ENCODE results near the gene PRR20C.
"Not testable (repeated sequence)": the region's sequence is repeated elsewhere in the genome, so short reads cannot be mapped to it uniquely, and the experiment has no call there.

Gene PRR20C

GRCh38 chr13:57166897-57167296 lies 13.0 kb downstream of the PRR20C start, which contains the start of gene PRR20E:
TSS of gene PRR20E (plus strand) at chr13:57167197. CDS start at chr13:57167584, 387 bp downstream.
- H3K4me3 ChIP-seq (ENCODE audit: low read depth, low read length), result not testable (repeated sequence)

- no peak for TF ChIP-seq CTCF (IDR thresholded peaks at IDR 0.05; ENCODE audit: borderline replicate concordance, insufficient read depth, low read depth, low read length)
- H3K4me3 ChIP-seq (ENCODE audit: low read depth, low read length), result no peak overlapping the region
Measured at GRCh38 chr13:57191667-57192066, 37.8 kb downstream of the PRR20C start.

Data from GM12875 (cell line).